ENCODE data around the gene DHPS. TPM values are rescaled to one million over a fixed set of nuclear protein-coding genes. Genes with fewer than 3 reads are reported as not detected.

Gene DHPS
- total and polyA plus RNA-seq, 2 donors (not counting 3 experiments of a cell fraction or from before 2014, with no cell fraction given): 68.4 to 90.1 TPM

DNA sequence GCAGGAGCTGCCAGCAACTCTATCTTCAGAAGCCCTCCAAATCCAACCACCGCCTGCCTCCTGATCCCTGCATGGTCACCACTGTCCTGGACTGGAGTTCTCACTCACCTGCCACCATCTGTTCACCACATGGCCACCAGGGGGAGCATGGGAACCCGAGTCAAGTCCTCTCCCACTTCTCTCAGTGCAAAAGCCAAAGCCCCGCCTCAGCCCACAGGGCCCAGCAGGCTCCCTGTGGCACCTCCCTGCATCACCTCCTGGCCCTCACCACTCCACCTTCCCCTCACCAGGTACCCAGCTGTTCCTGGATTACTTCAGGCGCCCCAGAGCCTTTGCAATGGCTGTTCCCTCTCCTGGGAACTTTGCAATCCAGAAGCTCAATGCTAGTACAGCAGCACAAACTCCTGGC, 5.3 kb downstream of the DHPS start:
- Histone ChIP-seq H2AFZ (ENCODE audit: low read depth, low read length) (no peak overlapping the region), H4K20me1 (replicated peaks; ENCODE audit: control insufficient read depth, extremely low read depth, insufficient read depth, low read length) (no peaks in the 10 kb centered on the region), H3K9me1 (replicated peaks; ENCODE audit: control insufficient read depth, extremely low read depth, insufficient read depth, low read length) (no peaks in the 10 kb centered on the region), H3K4me2 (ENCODE audit: insufficient read depth, low read length) (no peak overlapping the region), H3K27ac (ENCODE audit: insufficient read depth, low read depth, low read length) (no peak overlapping the region), H3K4me3 (replicated peaks in 1 of 3; ENCODE audit: insufficient read depth in 1 of 3, low read depth in 1 of 3, low read length in 3 of 3) (no peak overlapping the region), H3K4me1 (ENCODE audit: control insufficient read depth, extremely low read depth, insufficient read depth, low read length) (no peaks in the 10 kb centered on the region), H3K79me2 (ENCODE audit: control insufficient read depth, insufficient read depth, low read length) (peaks cover 9% of the 10 kb centered on the region), H3K9ac (replicated peaks; ENCODE audit: extremely low read depth, insufficient read depth, low read length) (no peak overlapping the region), H3K9me3 (replicated peaks; ENCODE audit: control insufficient read depth, insufficient read depth, low read length) (no peaks in the 10 kb centered on the region), H3K27me3 (ENCODE audit: control insufficient read depth in 2 of 2, insufficient read depth in 2 of 2, low read length in 2 of 2) (no peaks in the 10 kb centered on the region), H3K36me3 (ENCODE audit: control insufficient read depth in 2 of 2, extremely low read depth in 1 of 2, insufficient read depth in 2 of 2, low read length in 2 of 2) (peaks cover 5 to 42% of the 10 kb centered on the region in 2 experiments)
- ChIA-PET POLR2A (no interaction called here), CTCF (interaction anchor here (0.7 to 4.7 kb wide), 10 partner anchors 9 to 879 kb away, joined by 3 to 38 read pairs (median 4); partner anchors contain the start of genes GET3, MAN2B1 and WDR83)
- BruUV-seq (replicated peaks): no TSS peak
- dilution Hi-C loops (cut with MboI; ENCODE audit: extremely low pct_ligation_motif_present, low sequenced_read_pairs) (no loop called here), intact Hi-C loops (cut with micrococcal nuclease) (loop anchor here (1.0 kb wide), 1 partner anchor 171 kb away; no protein-coding TSS in a partner anchor)
- DNase-seq (ENCODE audit: low read depth, low spot score): peak; percentile 60
- TF ChIP-seq FOS (IDR thresholded peaks at IDR 0.05; ENCODE audit: borderline replicate concordance, insufficient read depth, low read length): no peak
- TF ChIP-seq, protein P1, sequence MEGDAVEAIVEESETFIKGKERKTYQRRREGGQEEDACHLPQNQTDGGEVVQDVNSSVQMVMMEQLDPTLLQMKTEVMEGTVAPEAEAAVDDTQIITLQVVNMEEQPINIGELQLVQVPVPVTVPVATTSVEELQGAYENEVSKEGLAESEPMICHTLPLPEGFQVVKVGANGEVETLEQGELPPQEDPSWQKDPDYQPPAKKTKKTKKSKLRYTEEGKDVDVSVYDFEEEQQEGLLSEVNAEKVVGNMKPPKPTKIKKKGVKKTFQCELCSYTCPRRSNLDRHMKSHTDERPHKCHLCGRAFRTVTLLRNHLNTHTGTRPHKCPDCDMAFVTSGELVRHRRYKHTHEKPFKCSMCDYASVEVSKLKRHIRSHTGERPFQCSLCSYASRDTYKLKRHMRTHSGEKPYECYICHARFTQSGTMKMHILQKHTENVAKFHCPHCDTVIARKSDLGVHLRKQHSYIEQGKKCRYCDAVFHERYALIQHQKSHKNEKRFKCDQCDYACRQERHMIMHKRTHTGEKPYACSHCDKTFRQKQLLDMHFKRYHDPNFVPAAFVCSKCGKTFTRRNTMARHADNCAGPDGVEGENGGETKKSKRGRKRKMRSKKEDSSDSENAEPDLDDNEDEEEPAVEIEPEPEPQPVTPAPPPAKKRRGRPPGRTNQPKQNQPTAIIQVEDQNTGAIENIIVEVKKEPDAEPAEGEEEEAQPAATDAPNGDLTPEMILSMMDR (IDR thresholded peaks at IDR 0.05; ENCODE audit: extremely low read depth in 1 of 2, insufficient read depth in 1 of 2, low read depth in 1 of 2, low read length in 2 of 2): peak; percentile 85 to 90
- no peak for TF ChIP-seq JUN (IDR thresholded peaks at IDR 0.05; ENCODE audit: borderline replicate concordance, insufficient read depth, insufficient read length, low read depth)
- TF ChIP-seq, protein P2, sequence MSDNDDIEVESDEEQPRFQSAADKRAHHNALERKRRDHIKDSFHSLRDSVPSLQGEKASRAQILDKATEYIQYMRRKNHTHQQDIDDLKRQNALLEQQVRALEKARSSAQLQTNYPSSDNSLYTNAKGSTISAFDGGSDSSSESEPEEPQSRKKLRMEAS (IDR thresholded peaks at IDR 0.05; ENCODE audit: insufficient read depth, insufficient read length): peak; percentile 29
- peak; percentile 88 for FAIRE-seq

DNA sequence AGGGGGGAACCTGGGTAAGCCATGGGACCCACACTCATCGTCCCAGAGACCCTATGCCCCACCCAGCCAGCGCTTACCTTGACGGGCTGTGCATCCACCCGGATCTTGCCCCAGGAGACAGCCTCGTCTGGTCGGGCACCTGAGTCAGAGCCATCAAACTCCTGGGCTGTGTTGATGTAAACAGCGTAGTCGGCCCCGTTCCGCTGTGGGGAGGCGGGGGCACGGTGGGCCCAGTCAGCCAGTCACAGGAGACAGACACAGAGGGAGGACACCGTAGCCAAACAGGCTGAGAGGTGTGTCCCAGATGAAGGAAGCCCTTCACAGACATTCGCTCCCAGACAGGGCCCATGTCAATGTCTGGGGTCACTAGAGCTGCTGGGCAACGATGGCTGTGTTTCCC, 5.7 kb downstream of the DHPS start:
- dilution Hi-C loops (cut with MboI; ENCODE audit: extremely low pct_ligation_motif_present, low sequenced_read_pairs): no loop called here
- DNase-seq (ENCODE audit: low read depth, low spot score) (no peak), FAIRE-seq (no peak)
- Histone ChIP-seq H3K27ac (ENCODE audit: insufficient read depth, low read depth, low read length) (no peak overlapping the region), H3K27me3 (ENCODE audit: control insufficient read depth in 2 of 2, insufficient read depth in 2 of 2, low read length in 2 of 2) (no peaks in the 10 kb centered on the region), H3K4me2 (ENCODE audit: insufficient read depth, low read length) (no peak overlapping the region), H3K79me2 (ENCODE audit: control insufficient read depth, insufficient read depth, low read length) (peaks cover 9% of the 10 kb centered on the region), H3K4me1 (ENCODE audit: control insufficient read depth, extremely low read depth, insufficient read depth, low read length) (no peaks in the 10 kb centered on the region), H3K36me3 (ENCODE audit: control insufficient read depth in 2 of 2, extremely low read depth in 1 of 2, insufficient read depth in 2 of 2, low read length in 2 of 2) (peaks cover 5 to 42% of the 10 kb centered on the region in 2 experiments), H3K9me1 (replicated peaks; ENCODE audit: control insufficient read depth, extremely low read depth, insufficient read depth, low read length) (no peaks in the 10 kb centered on the region), H3K9me3 (replicated peaks; ENCODE audit: control insufficient read depth, insufficient read depth, low read length) (no peaks in the 10 kb centered on the region), H3K4me3 (replicated peaks in 1 of 3; ENCODE audit: insufficient read depth in 1 of 3, low read depth in 1 of 3, low read length in 3 of 3) (no peak overlapping the region), H2AFZ (ENCODE audit: low read depth, low read length) (no peak overlapping the region), H4K20me1 (replicated peaks; ENCODE audit: control insufficient read depth, extremely low read depth, insufficient read depth, low read length) (no peaks in the 10 kb centered on the region), H3K9ac (replicated peaks; ENCODE audit: extremely low read depth, insufficient read depth, low read length) (no peak overlapping the region)
- intact Hi-C loops (cut with micrococcal nuclease): loop anchor here (1.0 kb wide), 1 partner anchor 171 kb away; no protein-coding TSS in a partner anchor
- POLR2A ChIA-PET: no interaction called here
- TF ChIP-seq EZH2 (IDR thresholded peaks at IDR 0.05; ENCODE audit: borderline replicate concordance, low read depth, low read length, severe bottlenecking): no peak
- TF ChIP-seq JUN (IDR thresholded peaks at IDR 0.05; ENCODE audit: borderline replicate concordance, insufficient read depth, insufficient read length, low read depth): no peak
- no peak for TF ChIP-seq POLR2AphosphoS5 (IDR thresholded peaks at IDR 0.05; ENCODE audit: insufficient read depth, low read depth, low read length)
- TF ChIP-seq MYC (IDR thresholded peaks at IDR 0.05; ENCODE audit: low read depth, low read length): no peak
- no peak for TF ChIP-seq FOS (IDR thresholded peaks at IDR 0.05; ENCODE audit: borderline replicate concordance, insufficient read depth, low read length)
- no peak for TF ChIP-seq POLR2A (IDR thresholded peaks at IDR 0.05; ENCODE audit: low read depth, low read length)
- TF ChIP-seq, protein P1 (IDR thresholded peaks at IDR 0.05; ENCODE audit: extremely low read depth in 1 of 2, insufficient read depth in 1 of 2, low read depth in 1 of 2, low read length in 2 of 2): no peak
- no peak for TF ChIP-seq GATA2 (IDR thresholded peaks at IDR 0.05; ENCODE audit: insufficient read depth, insufficient read length, low read depth, low read length)
- TF ChIP-seq, protein P2 (IDR thresholded peaks at IDR 0.05; ENCODE audit: insufficient read depth, insufficient read length): no peak
- CTCF ChIA-PET: interaction anchor here (1.0 to 4.7 kb wide), 7 partner anchors 10 to 878 kb away, joined by 3 to 38 read pairs (median 3); partner anchors contain the start of gene GET3
- BruUV-seq (replicated peaks): no TSS peak
